Subcutaneous adipose tissue (tissue), 4 donors: ENCODE data around the gene PSMA4. TPM values are rescaled to one million over a fixed set of nuclear protein-coding genes. Genes with fewer than 3 reads are reported as not detected.

Experiments used
- total RNA-seq, 4 donors: library from RNA; depleted of rRNA; stranded (reverse); fragments of >200 nt; gene quantifications; one replicate each; pipeline ENCODE4 v1.1.0, GENCODE V29; 2016
- TF ChIP-seq, protein P1 (sequence below): fragments of 450-650 bp; IDR thresholded peaks from one replicate; pipeline ENCODE4 v1.5.1; 2016; ENCODE audit warnings: low read depth, mild to moderate bottlenecking, control low read depth, antibody characterized with exemption, moderate library complexity

The PSMA4 gene
- total RNA-seq, 4 donors from 2014 or later: 126 to 231 (median 127) TPM

GRCh38 chr15:78561490-78561889 lies 21.2 kb downstream of the PSMA4 start:
- TF ChIP-seq, protein P1, sequence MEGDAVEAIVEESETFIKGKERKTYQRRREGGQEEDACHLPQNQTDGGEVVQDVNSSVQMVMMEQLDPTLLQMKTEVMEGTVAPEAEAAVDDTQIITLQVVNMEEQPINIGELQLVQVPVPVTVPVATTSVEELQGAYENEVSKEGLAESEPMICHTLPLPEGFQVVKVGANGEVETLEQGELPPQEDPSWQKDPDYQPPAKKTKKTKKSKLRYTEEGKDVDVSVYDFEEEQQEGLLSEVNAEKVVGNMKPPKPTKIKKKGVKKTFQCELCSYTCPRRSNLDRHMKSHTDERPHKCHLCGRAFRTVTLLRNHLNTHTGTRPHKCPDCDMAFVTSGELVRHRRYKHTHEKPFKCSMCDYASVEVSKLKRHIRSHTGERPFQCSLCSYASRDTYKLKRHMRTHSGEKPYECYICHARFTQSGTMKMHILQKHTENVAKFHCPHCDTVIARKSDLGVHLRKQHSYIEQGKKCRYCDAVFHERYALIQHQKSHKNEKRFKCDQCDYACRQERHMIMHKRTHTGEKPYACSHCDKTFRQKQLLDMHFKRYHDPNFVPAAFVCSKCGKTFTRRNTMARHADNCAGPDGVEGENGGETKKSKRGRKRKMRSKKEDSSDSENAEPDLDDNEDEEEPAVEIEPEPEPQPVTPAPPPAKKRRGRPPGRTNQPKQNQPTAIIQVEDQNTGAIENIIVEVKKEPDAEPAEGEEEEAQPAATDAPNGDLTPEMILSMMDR: no peak

- TF ChIP-seq, protein P1: no peak
These were observed 22.8 kb downstream of the PSMA4 start for GRCh38 chr15:78563092-78563491.

GRCh38 chr15:78564743-78565096 lies 24.5 kb downstream of the PSMA4 start:
- TF ChIP-seq, protein P1: no peak

DNA sequence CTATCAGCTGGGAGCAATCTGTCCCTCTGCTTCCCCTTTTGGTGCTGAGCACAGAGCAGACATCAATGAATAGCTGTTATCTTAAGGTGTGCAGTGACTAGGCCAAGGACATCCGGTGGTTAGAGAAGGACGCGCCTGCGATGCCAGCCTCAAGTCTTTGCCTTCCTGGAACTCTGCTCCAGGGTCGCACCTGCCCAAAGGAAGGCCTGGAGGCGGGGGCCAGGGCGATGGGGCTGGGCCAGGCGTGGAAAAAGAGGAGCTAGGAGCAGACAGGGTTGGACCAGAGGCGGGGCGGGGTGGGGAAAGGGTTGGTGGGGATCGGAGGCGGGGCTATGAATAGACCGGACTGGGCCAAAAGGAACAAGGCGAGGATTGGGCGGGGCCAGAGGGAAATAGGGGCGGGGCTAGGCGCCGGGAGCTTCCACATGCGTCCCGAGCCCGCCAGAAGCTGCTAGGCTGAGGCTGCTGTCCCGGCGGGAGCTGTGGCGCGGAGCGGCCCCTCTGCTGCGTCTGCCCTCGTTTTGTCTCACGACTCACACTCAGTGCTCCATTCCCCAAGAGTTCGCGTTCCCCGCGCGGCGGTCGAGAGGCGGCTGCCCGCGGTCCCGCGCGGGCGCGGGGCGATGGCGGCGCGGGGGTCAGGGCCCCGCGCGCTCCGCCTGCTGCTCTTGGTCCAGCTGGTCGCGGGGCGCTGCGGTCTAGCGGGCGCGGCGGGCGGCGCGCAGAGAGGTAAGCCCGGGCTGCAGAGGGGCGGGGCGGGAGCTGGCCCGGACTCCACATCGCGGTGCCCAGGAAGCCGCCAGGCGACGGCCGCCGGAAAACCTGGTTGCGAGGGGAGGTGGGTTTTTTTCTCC lies 25.1 kb downstream of the PSMA4 start, which contains the start of gene CHRNA5:
CHRNA5 (plus strand) TSS at position 424 of the 854 bp plus-strand sequence; CDS start at position 624, 200 bp downstream.
- TF ChIP-seq, protein P1: no peak

DNA sequence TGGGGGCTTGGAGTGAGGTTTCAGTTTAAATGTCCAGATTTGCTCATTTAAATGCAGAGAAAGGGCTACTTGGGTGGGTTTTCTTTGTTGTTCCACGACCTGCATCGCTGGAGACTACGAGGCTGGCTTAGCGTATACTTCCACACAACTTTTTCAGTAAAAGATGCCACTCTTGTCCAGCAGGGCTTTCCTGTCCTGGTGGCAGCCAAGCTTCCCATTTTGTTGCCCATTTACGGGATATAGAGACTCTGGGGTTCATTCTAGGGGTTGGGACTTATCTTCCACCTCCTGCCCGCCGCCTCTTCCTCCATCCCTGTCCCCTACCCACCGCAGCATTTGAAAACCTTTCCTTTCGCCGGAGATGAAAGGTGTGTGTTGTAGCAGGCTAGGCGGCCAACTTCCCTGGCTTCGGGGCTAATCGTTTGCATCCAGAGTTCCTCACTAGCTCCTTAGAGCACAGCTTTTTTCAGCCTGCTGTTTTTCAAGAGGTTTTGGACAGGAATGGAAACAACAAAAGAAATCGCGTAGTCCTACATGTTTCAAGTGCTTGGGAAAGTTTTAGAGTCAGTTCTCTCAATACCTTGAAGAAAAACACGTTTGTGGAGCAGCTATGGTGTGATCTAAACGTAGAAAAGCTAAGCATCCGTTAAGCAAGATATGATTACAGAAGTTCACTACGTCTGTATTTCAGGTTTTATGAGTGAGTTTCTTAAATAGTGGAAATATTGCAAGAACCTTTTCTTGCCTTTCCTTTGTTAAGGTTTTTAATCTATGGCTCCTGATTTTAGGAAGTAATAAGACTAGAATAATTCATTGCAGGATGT lies 25.9 kb downstream of the PSMA4 start:
- TF ChIP-seq, protein P1: no peak

GRCh38 chr15:78567531-78567930 lies 27.3 kb downstream of the PSMA4 start:
- TF ChIP-seq, protein P1: no peak

DNA sequence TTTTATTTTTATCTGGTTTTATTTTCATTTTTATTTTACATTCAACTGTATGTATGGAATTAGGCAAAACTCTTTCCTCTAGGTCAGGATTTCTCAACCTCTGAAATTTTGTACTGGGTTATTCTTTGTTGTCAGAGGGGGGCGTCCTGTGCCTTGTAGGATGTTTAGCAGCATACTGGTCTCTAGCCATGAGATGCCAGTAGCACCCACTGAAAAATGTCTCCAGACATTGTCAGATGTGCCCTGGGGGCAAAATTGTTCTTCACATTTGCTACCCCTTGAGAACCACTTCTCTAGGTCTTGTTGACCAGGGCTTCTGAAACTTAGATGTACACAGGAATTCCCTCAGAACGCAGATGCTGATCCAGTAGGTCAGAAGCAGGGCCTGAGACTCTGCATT lies 30.5 kb downstream of the PSMA4 start:
- TF ChIP-seq, protein P1: no peak
